Measurements from ENCODE around the gene FAM186B.

DNA sequence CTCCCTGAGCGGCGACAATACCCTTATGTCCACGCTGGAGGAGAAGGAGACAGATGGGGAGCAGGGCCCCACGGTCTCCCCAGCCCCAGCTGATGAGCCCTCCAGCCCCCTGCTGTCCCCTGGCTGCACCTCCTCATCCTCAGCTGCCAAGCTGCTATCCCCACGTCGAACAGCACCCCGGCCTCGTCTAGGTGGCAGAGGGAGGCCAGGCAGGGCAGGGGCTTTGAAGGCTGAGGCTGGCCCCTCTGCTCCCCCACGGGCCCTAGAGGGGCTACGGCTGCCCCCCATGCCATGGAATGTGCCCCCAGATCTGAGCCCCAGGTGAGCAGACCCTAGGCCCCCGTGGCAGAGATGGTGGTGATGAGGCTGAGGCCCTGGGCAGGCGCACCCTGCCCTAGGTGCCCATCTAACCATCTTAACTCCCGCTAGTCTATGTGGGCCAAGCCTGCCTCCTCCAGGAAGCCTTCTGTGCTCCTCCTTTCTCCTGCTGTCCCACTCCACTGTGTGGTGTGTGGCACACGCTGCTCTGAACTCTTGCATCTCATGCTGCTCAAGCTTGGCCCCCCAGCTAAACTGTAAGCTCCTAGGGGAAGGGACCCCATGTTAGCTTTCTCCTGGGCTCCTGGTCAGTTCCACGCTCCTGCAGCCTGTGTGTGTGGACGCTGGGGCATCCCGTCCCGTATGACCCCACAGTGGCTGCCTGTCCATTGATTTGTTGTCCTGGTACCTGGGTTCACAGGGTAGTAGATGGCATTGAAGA, 49.6 kb downstream of the FAM186B start:
- no peak for TF ChIP-seq EZH2phosphoT487 (IDR thresholded peaks at IDR 0.05)
- TF ChIP-seq, protein P1, sequence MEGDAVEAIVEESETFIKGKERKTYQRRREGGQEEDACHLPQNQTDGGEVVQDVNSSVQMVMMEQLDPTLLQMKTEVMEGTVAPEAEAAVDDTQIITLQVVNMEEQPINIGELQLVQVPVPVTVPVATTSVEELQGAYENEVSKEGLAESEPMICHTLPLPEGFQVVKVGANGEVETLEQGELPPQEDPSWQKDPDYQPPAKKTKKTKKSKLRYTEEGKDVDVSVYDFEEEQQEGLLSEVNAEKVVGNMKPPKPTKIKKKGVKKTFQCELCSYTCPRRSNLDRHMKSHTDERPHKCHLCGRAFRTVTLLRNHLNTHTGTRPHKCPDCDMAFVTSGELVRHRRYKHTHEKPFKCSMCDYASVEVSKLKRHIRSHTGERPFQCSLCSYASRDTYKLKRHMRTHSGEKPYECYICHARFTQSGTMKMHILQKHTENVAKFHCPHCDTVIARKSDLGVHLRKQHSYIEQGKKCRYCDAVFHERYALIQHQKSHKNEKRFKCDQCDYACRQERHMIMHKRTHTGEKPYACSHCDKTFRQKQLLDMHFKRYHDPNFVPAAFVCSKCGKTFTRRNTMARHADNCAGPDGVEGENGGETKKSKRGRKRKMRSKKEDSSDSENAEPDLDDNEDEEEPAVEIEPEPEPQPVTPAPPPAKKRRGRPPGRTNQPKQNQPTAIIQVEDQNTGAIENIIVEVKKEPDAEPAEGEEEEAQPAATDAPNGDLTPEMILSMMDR (IDR thresholded peaks at IDR 0.05): no peak
